ENCODE data around the gene C1QC.
"Not testable (repeated sequence)": the region's sequence is repeated elsewhere in the genome, so short reads cannot be mapped to it uniquely, and the experiment has no call there.

Gene C1QC

DNA sequence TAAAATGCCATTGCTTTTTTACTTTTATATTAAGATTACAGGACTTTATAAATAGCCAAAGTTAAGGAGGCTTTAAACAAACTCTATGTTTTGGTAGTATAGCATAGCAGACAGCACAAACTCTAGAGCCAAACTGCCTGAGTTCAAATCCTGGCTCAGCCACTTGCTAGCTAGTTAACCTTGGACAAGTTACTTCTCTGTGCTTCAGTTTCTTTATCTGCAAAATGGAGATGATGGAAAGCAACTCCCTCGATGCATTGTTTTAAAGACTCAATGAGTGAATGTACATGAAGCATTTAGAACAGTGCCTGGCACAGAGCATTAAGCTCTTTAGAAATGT, 30.9 kb downstream of the C1QC start:
- H3K9ac ChIP-seq (ENCODE audit: low read depth, low read length): no peak overlapping the region
- H3K27me3 ChIP-seq (ENCODE audit: control insufficient read depth, insufficient read depth, low read length): no peaks in the 10 kb centered on the region
- no peak overlapping the region for H3K4me3 ChIP-seq (ENCODE audit: low read depth, low read length)
- H3K36me3 ChIP-seq (ENCODE audit: control insufficient read depth, insufficient read depth, low read length): no peaks in the 10 kb centered on the region
- peaks cover 5% of the 10 kb centered on the region for H3K4me1 ChIP-seq (ENCODE audit: control insufficient read depth, insufficient read depth, low read length)
- H3K9me3 ChIP-seq (ENCODE audit: control insufficient read depth, insufficient read depth, low read length): no peaks in the 10 kb centered on the region

DNA sequence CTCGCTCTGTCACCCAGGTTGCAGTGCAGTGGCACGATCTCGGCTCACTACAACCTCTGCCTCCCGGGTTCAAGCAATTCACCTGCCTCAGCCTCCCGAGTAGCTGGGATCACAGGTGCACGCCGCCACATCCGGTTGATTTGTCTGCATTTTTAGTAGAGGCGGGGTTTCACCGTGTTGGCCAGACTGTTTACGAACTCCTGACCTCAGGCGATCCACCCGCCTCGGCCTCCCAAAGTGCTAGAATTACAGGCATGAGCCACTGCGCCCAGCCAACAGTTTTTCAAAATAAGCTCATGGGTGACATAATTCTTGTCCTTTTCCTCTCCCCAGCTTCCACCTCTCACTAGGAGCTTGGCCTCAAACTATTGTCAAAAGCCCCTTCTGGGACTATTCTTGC, 32.7 kb downstream of the C1QC start:
- not testable (repeated sequence) for H3K36me3 ChIP-seq (ENCODE audit: control insufficient read depth, insufficient read depth, low read length); H3K4me1 ChIP-seq (ENCODE audit: control insufficient read depth, insufficient read depth, low read length); H3K9me3 ChIP-seq (ENCODE audit: control insufficient read depth, insufficient read depth, low read length); H3K4me3 ChIP-seq (ENCODE audit: low read depth, low read length); H3K27me3 ChIP-seq (ENCODE audit: control insufficient read depth, insufficient read depth, low read length); H3K9ac ChIP-seq (ENCODE audit: low read depth, low read length)

DNA sequence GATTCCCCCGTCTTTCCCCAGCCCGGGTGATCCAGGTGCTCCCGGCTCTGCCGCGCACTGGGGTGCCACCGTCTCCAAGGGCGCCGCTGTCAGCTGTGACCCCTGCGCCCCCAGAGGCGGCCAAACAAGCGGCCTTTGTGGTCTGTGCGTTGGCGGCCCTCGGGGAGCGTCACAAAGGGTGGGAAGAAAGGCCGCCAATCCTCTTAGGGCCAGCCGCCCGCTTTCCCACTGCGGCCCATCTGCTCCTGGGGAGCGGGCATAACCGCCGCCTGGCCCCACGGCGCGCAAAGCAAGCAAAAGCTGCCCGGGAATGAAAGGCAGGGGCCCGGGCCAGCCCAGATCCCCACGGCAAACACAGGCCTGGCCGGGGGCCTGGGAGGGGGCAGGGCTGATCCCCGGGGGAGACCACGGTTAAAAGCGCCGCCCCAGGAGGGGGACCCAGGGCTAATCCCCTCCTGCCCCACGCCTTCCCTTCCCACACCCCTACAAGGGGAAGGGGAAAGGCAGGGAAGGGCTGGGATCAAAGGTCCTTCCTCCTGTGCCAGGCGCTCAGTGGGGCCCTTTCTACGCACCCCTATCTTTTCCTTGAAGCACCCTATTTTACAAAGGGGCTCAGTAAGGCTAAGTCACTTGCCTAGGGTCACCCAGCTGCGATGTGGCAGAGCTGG, 33.6 kb downstream of the C1QC start:
- no peaks in the 10 kb centered on the region for H3K9me3 ChIP-seq (ENCODE audit: control insufficient read depth, insufficient read depth, low read length)
- H3K27me3 ChIP-seq (ENCODE audit: control insufficient read depth, insufficient read depth, low read length): no peaks in the 10 kb centered on the region
- no peaks in the 10 kb centered on the region for H3K36me3 ChIP-seq (ENCODE audit: control insufficient read depth, insufficient read depth, low read length)
- H3K9ac ChIP-seq (ENCODE audit: low read depth, low read length): no peak overlapping the region
- H3K4me1 ChIP-seq (ENCODE audit: control insufficient read depth, insufficient read depth, low read length): peaks cover 5% of the 10 kb centered on the region
- H3K4me3 ChIP-seq (ENCODE audit: low read depth, low read length): no peak overlapping the region

DNA sequence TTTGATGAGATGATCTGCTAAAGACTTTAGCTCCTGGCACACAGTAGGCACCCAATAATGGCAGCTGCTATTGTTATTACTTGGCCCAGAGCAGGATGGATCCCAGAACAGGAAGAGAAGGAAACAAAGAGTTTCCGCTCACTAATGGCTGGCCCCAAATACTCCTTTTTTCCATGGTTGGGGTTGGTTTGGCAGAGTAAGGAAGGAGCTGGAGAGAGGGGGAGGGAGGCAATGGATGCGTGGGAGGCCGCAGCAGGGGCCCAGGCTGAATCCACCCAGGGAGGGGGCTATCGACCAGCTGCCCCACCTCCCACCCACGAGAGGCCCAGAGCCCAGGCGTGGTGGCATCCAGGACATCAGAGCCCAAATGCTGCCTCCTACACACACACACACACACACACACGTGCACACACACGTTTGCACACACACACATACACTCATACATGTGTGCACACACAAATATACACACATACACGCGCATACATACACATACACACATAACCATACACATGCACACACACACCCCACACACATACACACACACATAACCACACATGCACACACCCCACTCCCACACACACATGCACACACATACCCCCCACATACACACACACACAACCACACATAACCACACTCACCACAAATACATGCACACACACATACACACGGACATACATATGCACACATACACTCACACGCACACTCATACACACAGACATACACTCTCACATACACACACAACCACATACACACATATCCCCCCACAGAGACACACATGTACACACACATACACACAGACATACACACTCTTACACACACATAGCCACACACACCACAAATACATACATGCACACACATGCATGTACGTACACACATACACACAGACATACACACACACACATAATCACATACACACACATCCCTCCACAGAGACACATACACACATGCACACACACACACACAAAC, 34.8 kb downstream of the C1QC start:
- Histone ChIP-seq H3K4me1 (ENCODE audit: control insufficient read depth, insufficient read depth, low read length) (peaks cover 5% of the 10 kb centered on the region), H3K9me3 (ENCODE audit: control insufficient read depth, insufficient read depth, low read length) (no peaks in the 10 kb centered on the region), H3K36me3 (ENCODE audit: control insufficient read depth, insufficient read depth, low read length) (no peaks in the 10 kb centered on the region), H3K4me3 (ENCODE audit: low read depth, low read length) (no peak overlapping the region), H3K27me3 (ENCODE audit: control insufficient read depth, insufficient read depth, low read length) (no peaks in the 10 kb centered on the region), H3K9ac (ENCODE audit: low read depth, low read length) (no peak overlapping the region)

DNA sequence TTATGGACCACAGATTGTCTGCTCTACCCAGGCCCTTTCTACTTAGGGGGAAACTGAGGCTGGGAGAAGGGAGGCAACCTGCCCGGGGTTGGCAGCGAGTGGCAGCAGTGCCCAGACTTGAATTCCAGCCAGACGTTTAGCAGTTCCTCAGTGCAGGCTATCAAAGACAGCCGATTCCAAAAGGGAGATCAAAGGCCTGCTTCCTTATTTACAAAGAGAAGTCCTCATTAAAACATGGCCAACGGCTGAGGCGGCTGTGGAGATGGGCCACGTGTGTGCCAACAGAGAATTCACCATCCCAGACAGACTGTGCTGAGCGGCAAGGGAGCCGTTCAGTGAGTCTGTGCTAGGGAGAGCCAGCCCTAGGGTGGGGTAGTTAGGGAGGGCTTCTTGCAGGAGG, 37.3 kb downstream of the C1QC start:
- Histone ChIP-seq H3K4me3 (ENCODE audit: low read depth, low read length) (no peak overlapping the region), H3K27me3 (ENCODE audit: control insufficient read depth, insufficient read depth, low read length) (no peaks in the 10 kb centered on the region), H3K4me1 (ENCODE audit: control insufficient read depth, insufficient read depth, low read length) (peaks cover 5% of the 10 kb centered on the region), H3K36me3 (ENCODE audit: control insufficient read depth, insufficient read depth, low read length) (no peaks in the 10 kb centered on the region), H3K9ac (ENCODE audit: low read depth, low read length) (no peak overlapping the region), H3K9me3 (ENCODE audit: control insufficient read depth, insufficient read depth, low read length) (no peaks in the 10 kb centered on the region)

DNA sequence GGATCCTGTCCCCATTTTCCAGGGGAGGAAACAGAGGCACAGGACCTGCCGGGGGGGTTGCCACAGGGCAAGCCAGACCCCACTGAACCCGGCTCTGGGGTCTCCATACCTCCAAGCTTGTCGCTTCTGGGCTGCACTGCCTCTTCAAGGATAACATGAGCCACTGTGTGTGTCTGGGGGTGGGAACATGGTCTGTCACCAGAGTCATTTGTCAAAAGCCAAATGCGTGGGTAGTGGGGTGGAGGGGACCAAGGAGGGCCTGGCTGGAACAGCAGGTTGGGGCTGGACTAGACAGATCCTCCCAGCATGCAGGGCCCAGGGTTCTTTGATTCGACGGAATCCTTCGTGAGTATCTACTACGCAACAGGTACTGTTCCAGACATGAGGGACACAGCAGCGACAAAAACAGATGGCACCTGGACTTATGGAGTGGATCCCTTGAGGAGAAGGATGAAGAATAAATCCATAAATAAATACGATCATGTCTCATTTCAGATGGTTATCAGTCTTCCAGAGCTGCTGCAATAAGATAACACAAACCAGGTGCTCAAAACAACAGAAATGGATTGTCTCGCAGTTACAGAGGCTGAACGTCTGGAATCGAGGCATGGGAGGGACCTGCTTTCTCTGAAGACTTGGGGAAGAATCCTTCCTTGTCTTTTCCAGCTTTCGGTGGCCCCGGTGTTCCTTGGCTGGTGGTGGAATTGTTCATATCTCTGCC, 38.3 kb downstream of the C1QC start:
- Histone ChIP-seq H3K9ac (ENCODE audit: low read depth, low read length) (no peak overlapping the region), H3K36me3 (ENCODE audit: control insufficient read depth, insufficient read depth, low read length) (no peaks in the 10 kb centered on the region), H3K9me3 (ENCODE audit: control insufficient read depth, insufficient read depth, low read length) (no peaks in the 10 kb centered on the region), H3K4me3 (ENCODE audit: low read depth, low read length) (no peak overlapping the region), H3K4me1 (ENCODE audit: control insufficient read depth, insufficient read depth, low read length) (peaks cover 5% of the 10 kb centered on the region), H3K27me3 (ENCODE audit: control insufficient read depth, insufficient read depth, low read length) (no peaks in the 10 kb centered on the region)

DNA sequence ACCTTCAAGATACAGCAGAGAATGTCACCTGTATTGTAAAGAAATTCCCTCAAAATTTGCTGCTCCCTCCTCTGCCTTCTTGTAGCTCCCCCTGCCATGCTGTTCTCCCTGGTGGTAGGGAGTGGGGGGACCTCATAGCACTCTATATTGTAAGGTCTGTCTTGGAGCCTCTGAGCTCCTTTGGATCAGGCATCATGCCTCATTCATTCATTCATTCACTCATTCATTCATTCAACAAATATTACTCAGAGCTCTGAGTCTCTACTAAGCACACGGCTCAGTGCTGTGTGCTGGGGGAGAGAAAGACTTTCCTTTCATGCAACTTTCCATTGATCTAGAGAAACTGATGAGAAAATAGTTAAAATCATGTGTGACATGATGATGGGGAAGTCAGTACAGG, 40.1 kb downstream of the C1QC start:
- Histone ChIP-seq H3K36me3 (ENCODE audit: control insufficient read depth, insufficient read depth, low read length) (no peaks in the 10 kb centered on the region), H3K9me3 (ENCODE audit: control insufficient read depth, insufficient read depth, low read length) (no peaks in the 10 kb centered on the region), H3K9ac (ENCODE audit: low read depth, low read length) (no peak overlapping the region), H3K27me3 (ENCODE audit: control insufficient read depth, insufficient read depth, low read length) (no peaks in the 10 kb centered on the region), H3K4me1 (ENCODE audit: control insufficient read depth, insufficient read depth, low read length) (no peaks in the 10 kb centered on the region), H3K4me3 (ENCODE audit: low read depth, low read length) (no peak overlapping the region)

DNA sequence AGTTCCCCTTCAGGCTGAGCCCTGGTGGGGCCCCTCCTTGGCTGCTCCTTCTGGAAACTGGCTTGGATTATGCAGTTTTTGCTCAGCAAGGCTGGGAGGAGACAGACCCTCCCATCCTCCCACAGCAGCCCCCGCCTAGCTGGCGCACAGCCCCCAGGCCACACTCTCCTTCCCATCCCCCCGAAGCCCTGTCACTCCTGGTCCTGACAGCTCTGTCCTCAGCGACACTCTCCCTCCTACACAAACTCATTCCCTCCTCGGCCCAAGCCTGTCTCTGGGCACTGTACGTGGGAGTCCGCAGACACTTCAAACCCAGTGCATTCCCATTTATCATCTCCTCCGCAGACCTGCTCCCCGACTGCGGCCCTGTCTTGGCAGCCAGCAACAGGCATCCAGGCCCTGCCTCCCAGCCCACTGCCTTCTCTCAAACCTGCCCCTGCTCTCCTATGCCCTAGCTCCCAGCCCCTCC, 42.2 kb downstream of the C1QC start:
- no peaks in the 10 kb centered on the region for H3K36me3 ChIP-seq (ENCODE audit: control insufficient read depth, insufficient read depth, low read length)
- H3K4me1 ChIP-seq (ENCODE audit: control insufficient read depth, insufficient read depth, low read length): no peaks in the 10 kb centered on the region
- H3K9ac ChIP-seq (ENCODE audit: low read depth, low read length): no peak overlapping the region
- no peak overlapping the region for H3K4me3 ChIP-seq (ENCODE audit: low read depth, low read length)
- no peaks in the 10 kb centered on the region for H3K9me3 ChIP-seq (ENCODE audit: control insufficient read depth, insufficient read depth, low read length)
- H3K27me3 ChIP-seq (ENCODE audit: control insufficient read depth, insufficient read depth, low read length): no peaks in the 10 kb centered on the region

DNA sequence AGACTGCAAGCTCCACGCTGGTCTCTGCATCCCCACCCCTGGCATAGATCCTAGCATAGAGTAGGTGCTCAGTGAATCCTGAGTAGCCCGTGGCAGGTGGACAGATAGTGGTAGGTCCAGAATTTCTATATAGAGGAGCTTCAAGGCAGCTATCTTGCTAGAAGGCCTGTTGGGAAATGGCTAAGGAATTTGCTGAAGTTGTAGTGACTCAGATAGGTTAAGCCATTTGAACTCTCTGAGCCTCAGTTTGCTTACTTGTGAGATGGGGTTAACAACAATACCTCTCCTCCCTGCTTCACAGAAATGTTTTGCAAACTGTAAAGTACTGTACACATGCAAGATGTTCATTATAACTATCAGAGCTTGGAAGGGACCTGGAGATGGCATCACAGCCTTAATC, 43.8 kb downstream of the C1QC start:
- Histone ChIP-seq H3K9me3 (ENCODE audit: control insufficient read depth, insufficient read depth, low read length) (no peaks in the 10 kb centered on the region), H3K4me1 (ENCODE audit: control insufficient read depth, insufficient read depth, low read length) (no peaks in the 10 kb centered on the region), H3K27me3 (ENCODE audit: control insufficient read depth, insufficient read depth, low read length) (no peaks in the 10 kb centered on the region)

DNA sequence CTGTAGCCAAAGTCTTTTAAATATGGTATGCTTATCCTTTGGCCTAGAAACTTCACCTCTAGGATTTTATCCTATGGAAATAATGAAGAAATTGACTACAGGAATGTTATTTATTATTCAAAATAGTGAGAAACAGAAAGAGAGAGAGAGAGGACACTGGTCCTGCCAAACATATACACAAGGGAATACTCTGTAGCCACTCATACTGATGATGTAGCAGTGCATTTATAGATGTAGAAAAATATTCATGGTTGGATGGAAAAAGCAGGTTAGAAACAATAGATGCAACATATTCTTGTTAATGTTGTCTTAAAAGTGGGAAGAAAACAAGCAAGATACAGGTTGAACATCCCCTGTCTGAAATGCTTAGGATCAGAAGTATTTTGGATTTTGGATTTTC, 45.0 kb downstream of the C1QC start:
- no peaks in the 10 kb centered on the region for H3K27me3 ChIP-seq (ENCODE audit: control insufficient read depth, insufficient read depth, low read length)
- H3K4me1 ChIP-seq (ENCODE audit: control insufficient read depth, insufficient read depth, low read length): no peaks in the 10 kb centered on the region
- H3K4me3 ChIP-seq (ENCODE audit: low read depth, low read length): no peak overlapping the region
- no peak overlapping the region for H3K9ac ChIP-seq (ENCODE audit: low read depth, low read length)
- no peaks in the 10 kb centered on the region for H3K36me3 ChIP-seq (ENCODE audit: control insufficient read depth, insufficient read depth, low read length)
- H3K9me3 ChIP-seq (ENCODE audit: control insufficient read depth, insufficient read depth, low read length): no peaks in the 10 kb centered on the region

More for the DNA sequence above, 43.8 kb downstream of the C1QC start:
- H3K9ac ChIP-seq (ENCODE audit: low read depth, low read length): no peak overlapping the region
- no peak overlapping the region for H3K4me3 ChIP-seq (ENCODE audit: low read depth, low read length)
- no peaks in the 10 kb centered on the region for H3K36me3 ChIP-seq (ENCODE audit: control insufficient read depth, insufficient read depth, low read length)

DNA sequence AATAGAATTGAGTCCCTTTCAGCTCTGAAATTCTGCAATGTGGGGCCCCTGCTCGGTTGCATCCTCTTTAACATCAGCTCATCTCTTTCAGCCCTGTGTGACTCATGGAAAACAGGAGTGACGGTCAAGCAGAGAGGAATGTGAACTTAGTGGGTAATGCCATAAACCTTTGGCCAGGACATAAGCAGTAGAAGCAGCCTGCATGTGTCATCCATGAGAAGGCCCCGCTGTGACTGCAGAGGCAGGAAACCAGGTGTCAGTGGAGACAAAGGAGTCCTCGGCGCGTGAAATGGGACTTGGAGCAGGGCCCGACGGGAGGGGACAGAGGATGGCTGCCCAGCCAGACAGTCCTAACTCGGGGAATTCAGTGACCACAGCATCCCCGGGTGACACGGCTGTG, 46.1 kb downstream of the C1QC start:
- no peaks in the 10 kb centered on the region for H3K4me1 ChIP-seq (ENCODE audit: control insufficient read depth, insufficient read depth, low read length)
- no peaks in the 10 kb centered on the region for H3K27me3 ChIP-seq (ENCODE audit: control insufficient read depth, insufficient read depth, low read length)
- no peaks in the 10 kb centered on the region for H3K36me3 ChIP-seq (ENCODE audit: control insufficient read depth, insufficient read depth, low read length)
- no peak overlapping the region for H3K4me3 ChIP-seq (ENCODE audit: low read depth, low read length)
- no peaks in the 10 kb centered on the region for H3K9me3 ChIP-seq (ENCODE audit: control insufficient read depth, insufficient read depth, low read length)
- no peak overlapping the region for H3K9ac ChIP-seq (ENCODE audit: low read depth, low read length)

Measured in iPS-15b (cell line).